Transverse colon (tissue), 4 donors: Measurements from ENCODE around the gene RAMP3. TPM values are rescaled to one million over a fixed set of nuclear protein-coding genes. Genes with fewer than 3 reads are reported as not detected.

Experiments used
- DNase-seq: peaks from one replicate; pipeline ENCODE4 v3.0.0-alpha.2; 2019
- H3K27ac ChIP-seq, 4 donors: fragments of 200-600 bp; sonication (generic); 2 replicates each; pipeline ENCODE4 v1.5.1; 2016 to 2018; ENCODE audit warnings: inconsistent platforms in 4 of 4
- H3K27me3 ChIP-seq: fragments of 200-600 bp; sonication (generic); 2 replicates; pipeline ENCODE4 v1.5.1; 2017; ENCODE audit warnings: inconsistent platforms
- H3K36me3 ChIP-seq, 4 donors: fragments of 200-600 bp; sonication (generic); 2 replicates each; pipeline ENCODE4 v1.5.1; 2017 to 2019; ENCODE audit warnings: inconsistent platforms in 4 of 4
- H3K4me1 ChIP-seq, 4 donors: fragments of 200-600 bp; sonication (generic); 2 replicates each; pipeline ENCODE4 v1.5.1; 2017 to 2020; ENCODE audit warnings: inconsistent platforms in 4 of 4
- H3K4me3 ChIP-seq, 4 donors: fragments of 200-600 bp; sonication (generic); 1 replicate in 1 of 4; 2 replicates in 3 of 4; pipeline versions ENCODE4 v1.5.1 to v1.6.1; 2017 to 2019; ENCODE audit warnings: inconsistent platforms in 4 of 4
- H3K9me3 ChIP-seq, 2 donors: fragments of 200-600 bp; sonication (generic); 2 replicates each; pipeline ENCODE4 v1.5.1; 2017 to 2019; ENCODE audit warnings: inconsistent platforms in 2 of 2
- CTCF ChIP-seq, 5 experiments: fragments of 200-600 bp in 3 of 5; fragments of 450-650 bp in 2 of 5; sonication (generic) in 3 of 5; IDR thresholded peaks; 1 replicate in 2 of 5; 2 replicates in 3 of 5; pipeline ENCODE4 v1.5.1; 2016 to 2017; ENCODE audit warnings: antibody characterized with exemption in 5 of 5, inconsistent platforms in 3 of 5, mild to moderate bottlenecking in 2 of 5, moderate library complexity in 1 of 5
- EP300 ChIP-seq: sonication (generic); formaldehyde crosslinking; IDR thresholded peaks from one replicate; pipeline ENCODE4 v1.6.1; 2017; ENCODE audit warnings: antibody characterized with exemption, low read depth
- POLR2A ChIP-seq: fragments of 450-650 bp; IDR thresholded peaks from one replicate; pipeline ENCODE4 v1.6.1; 2016; ENCODE audit warnings: antibody characterized with exemption, mild to moderate bottlenecking, moderate library complexity
- POLR2AphosphoS5 ChIP-seq, 3 donors: sonication (generic); formaldehyde crosslinking; IDR thresholded peaks; one replicate each; pipeline ENCODE4 v1.6.1; 2016; ENCODE audit warnings: antibody characterized with exemption in 3 of 3
- WGBS, 2 donors: methylation state at CpG; one replicate each; pipeline ENCODE4 v1.1.5; 2018; ENCODE audit warnings: low coverage in 1 of 2; 5-methylcytosine and 5-hydroxymethylcytosine counted together
- in situ Hi-C, 4 donors: fragments of 200-750 bp; cut with MboI; loops; one replicate each; pipeline versions ENCODE4 v1.15.0 to v1.15.1; 2017; ENCODE audit warnings: low sequenced_read_pairs in 3 of 4, low pct_ligation_motif_present in 1 of 4, low pct_unique_long_range_greater_than_20kb in 1 of 4
- intact Hi-C: fragments of 100-400 bp; cut with DNase I; formaldehyde crosslinking; loops from one replicate; pipeline ENCODE4 v1.15.1; 2023; ENCODE audit warnings: low total_unique reads
- total RNA-seq, 4 donors: library from RNA; depleted of rRNA; stranded (reverse); fragments of >200 nt; gene quantifications; one replicate each; pipeline ENCODE4 v1.1.0, GENCODE V29; 2016

Gene RAMP3
- total RNA-seq, 4 donors from 2014 or later = 6.4 to 25.1 (median 15.2) TPM

- no peak for TF ChIP-seq POLR2A
- TF ChIP-seq CTCF (IDR thresholded peaks at IDR 0.05) = no peak
- TF ChIP-seq POLR2AphosphoS5 (IDR thresholded peaks at IDR 0.05) = no peak
- TF ChIP-seq EP300 = no peak
- in situ Hi-C loops = loop anchor here in 3 of 4 donors (25.0 kb wide), 1 partner anchor 537 kb away; the partner anchor contains the start of gene TMED4 (in 3 of the 3)
These were observed 33.5 kb upstream of the RAMP3 start for GRCh38 chr7:45123913-45124710.

GRCh38 chr7:45125193-45125904 lies 32.2 kb upstream of the RAMP3 start:
- 90 to 100% methylated on average over 2 to 10 of the region's 11 CpGs for WGBS, 2 donors
- H3K27me3 ChIP-seq = no peaks in the 10 kb centered on the region
- no peak overlapping the region for H3K4me3 ChIP-seq
- H3K36me3 ChIP-seq = no peaks in the 10 kb centered on the region
- H3K4me1 ChIP-seq = no peaks in the 10 kb centered on the region
- in situ Hi-C loops (loop anchor here in 1 of 4 donors (25.0 kb wide), 1 partner anchor 263 kb away; no protein-coding TSS in a partner anchor), intact Hi-C loops (no loop called here)
- TF ChIP-seq EP300 = no peak
- TF ChIP-seq POLR2A = no peak
- TF ChIP-seq POLR2AphosphoS5 (IDR thresholded peaks at IDR 0.05) = no peak
- no peak for TF ChIP-seq CTCF (IDR thresholded peaks at IDR 0.05)
- no peak overlapping the region for H3K27ac ChIP-seq
- H3K9me3 ChIP-seq = no peaks in the 10 kb centered on the region
- no peak for DNase-seq

More at GRCh38 chr7:45123913-45124710, 33.5 kb upstream of the RAMP3 start:
- H3K9me3 ChIP-seq = no peaks in the 10 kb centered on the region
- no peak overlapping the region for H3K27ac ChIP-seq
- H3K27me3 ChIP-seq = no peaks in the 10 kb centered on the region
- 67 to 82% methylated on average over 1 to 11 of the region's 12 CpGs for WGBS, 2 donors
- H3K4me1 ChIP-seq = no peaks in the 10 kb centered on the region
- intact Hi-C loops = no loop called here
- DNase-seq = no peak
- H3K4me3 ChIP-seq = no peak overlapping the region
- H3K36me3 ChIP-seq = no peaks in the 10 kb centered on the region

GRCh38 chr7:45126201-45126600 lies 31.4 kb upstream of the RAMP3 start:
- 83 to 90% methylated on average over 3 to 6 of the region's 6 CpGs for whole genome bisulfite sequencing, 2 donors
- TF ChIP-seq CTCF (IDR thresholded peaks at IDR 0.05) = no peak
- no peak for TF ChIP-seq POLR2AphosphoS5 (IDR thresholded peaks at IDR 0.05)
- TF ChIP-seq POLR2A = no peak
- no peak for TF ChIP-seq EP300
- H3K27ac ChIP-seq = no peak overlapping the region
- no peaks in the 10 kb centered on the region for H3K27me3 ChIP-seq
- DNase-seq = no peak
- no peak overlapping the region for H3K4me3 ChIP-seq
- H3K36me3 ChIP-seq = no peaks in the 10 kb centered on the region
- intact Hi-C loops = no loop called here
- in situ Hi-C loops = loop anchor here in 1 of 4 donors (25.0 kb wide), 1 partner anchor 264 kb away; no protein-coding TSS in a partner anchor
- H3K9me3 ChIP-seq = no peaks in the 10 kb centered on the region
- no peaks in the 10 kb centered on the region for H3K4me1 ChIP-seq

- H3K27ac ChIP-seq = no peak overlapping the region
- no peaks in the 10 kb centered on the region for H3K36me3 ChIP-seq
- no peaks in the 10 kb centered on the region for H3K4me1 ChIP-seq
- in situ Hi-C loops = loop anchor here in 1 of 4 donors (25.0 kb wide), 1 partner anchor 265 kb away; no protein-coding TSS in a partner anchor
- no peaks in the 10 kb centered on the region for H3K27me3 ChIP-seq
- no peaks in the 10 kb centered on the region for H3K9me3 ChIP-seq
- TF ChIP-seq POLR2AphosphoS5 (IDR thresholded peaks at IDR 0.05) (no peak), CTCF (IDR thresholded peaks at IDR 0.05) (no peak), EP300 (no peak), POLR2A (no peak)
- H3K4me3 ChIP-seq = no peak overlapping the region
- 69% methylated on average over 4 of the region's 6 CpGs; no CpG with 5 or more reads in 1 of the 2 donors for WGBS, 2 donors
- DNase-seq = no peak
- intact Hi-C loops = no loop called here
These were observed 30.7 kb upstream of the RAMP3 start for GRCh38 chr7:45126920-45127319.
